SK-N-MC (cell line): ENCODE results near the gene CAGE1.

Source experiments
- EZH2 ChIP-seq: fragments of 200-600 bp; sonication (generic); IDR thresholded peaks from one replicate; pipeline ENCODE4 v1.6.1; 2017; ENCODE audit warnings: antibody characterized with exemption
- FOXP2 ChIP-seq: optimal IDR thresholded peaks from 2 replicates; pipeline ENCODE3; 2011; ENCODE audit warnings: mild to moderate bottlenecking, moderate library complexity; ENCODE audit not compliant: insufficient read depth; ENCODE audit errors: extremely low read length, control extremely low read depth
- POLR2AphosphoS5 ChIP-seq: IDR thresholded peaks from 2 replicates; pipeline ENCODE4 v1.6.1; 2012; ENCODE audit warnings: mild to moderate bottlenecking, low read depth, low read length, borderline replicate concordance

- TF ChIP-seq POLR2AphosphoS5, result no peak
- TF ChIP-seq EZH2, result no peak
- TF ChIP-seq FOXP2, result no peak
Observed at GRCh38 chr6:7390226-7390878, 810 bp upstream of the CAGE1 start.
